ENCODE data around the gene CNTF. TPM values are rescaled to one million over a fixed set of nuclear protein-coding genes. Genes with fewer than 3 reads are reported as not detected.

The CNTF gene
- total RNA-seq, 1 donor from 2014 or later, result 3.9 TPM

DNA sequence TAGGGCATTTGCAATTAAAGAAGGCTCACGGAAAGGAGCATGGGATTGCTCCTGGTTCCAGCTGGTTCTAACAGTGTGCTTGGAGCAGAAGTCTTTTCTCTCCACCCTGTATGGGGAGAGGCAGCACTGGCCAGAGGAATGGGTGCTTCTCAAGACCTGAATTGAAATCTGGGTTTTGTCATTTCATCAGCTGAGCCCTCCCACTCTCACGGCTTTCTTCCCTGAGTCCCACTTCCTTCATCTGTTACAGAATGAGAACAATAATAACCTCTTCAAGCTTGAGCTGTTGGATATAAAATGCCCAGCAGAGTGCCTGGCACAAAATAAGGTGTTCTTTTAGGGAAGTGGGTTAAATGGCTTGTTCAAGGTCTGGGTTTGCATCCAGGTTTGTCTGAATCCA lies 17.2 kb downstream of the CNTF start:
- peaks cover 13% of the 10 kb centered on the region for H3K4me1 Mint-ChIP-seq
- H3K36me3 Mint-ChIP-seq (ENCODE audit: low read depth), result no peaks in the 10 kb centered on the region
- peaks cover 2% of the 10 kb centered on the region for H3K27me3 Mint-ChIP-seq
- ATAC-seq (ENCODE audit: low read depth), result no peak
- intact Hi-C loops (cut with micrococcal nuclease), result loop anchor here (10.0 kb wide), 1 partner anchor 1075 kb away; the partner anchor contains the start of gene UBE2L6
- H3K9me3 Mint-ChIP-seq, result no peaks in the 10 kb centered on the region
- no peak for DNase-seq
- POLR2A ChIA-PET, result no interaction called here
- CTCF ChIA-PET, result interaction anchor here (0.6 to 2.8 kb wide), 2 partner anchors 10 to 71 kb away, joined by 3 to 13 read pairs; no protein-coding TSS in a partner anchor
- TF ChIP-seq CTCF (IDR thresholded peaks at IDR 0.05), result no peak
- H3K4me3 Mint-ChIP-seq, result no peak overlapping the region
- no peak overlapping the region for H3K27ac Mint-ChIP-seq

DNA sequence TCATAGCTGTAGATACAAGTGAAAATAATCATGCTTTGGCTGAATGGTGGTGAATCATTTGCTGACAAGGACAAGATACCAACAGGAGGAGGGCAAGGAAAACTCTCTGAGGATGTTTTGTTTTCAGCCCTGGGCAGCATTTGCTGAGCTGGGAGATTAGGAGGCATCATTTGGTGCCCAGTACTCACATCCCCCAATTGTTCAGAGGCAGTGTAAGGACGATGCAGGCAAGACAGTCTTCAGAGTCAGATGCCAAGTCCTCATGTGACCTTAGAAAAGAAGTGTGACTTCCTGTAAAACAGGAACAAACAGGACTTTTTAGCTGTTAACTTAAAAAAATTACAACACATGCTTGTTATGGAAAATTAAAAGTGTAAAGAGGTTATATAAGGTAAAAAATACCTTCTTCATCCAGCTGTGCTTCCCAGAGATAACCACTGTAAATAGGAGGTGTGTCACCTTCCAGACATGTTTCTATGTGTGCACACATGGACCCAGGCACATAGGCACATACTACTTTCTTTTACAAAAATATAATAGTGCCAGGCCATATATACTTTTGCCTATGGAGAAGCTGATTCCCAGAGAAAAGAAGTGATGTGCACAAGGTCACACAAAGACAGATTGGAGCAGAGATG lies 18.0 kb downstream of the CNTF start:
- Mint-ChIP-seq H3K27me3 (peaks cover 2% of the 10 kb centered on the region), H3K27ac (no peak overlapping the region), H3K4me1 (peaks cover 13% of the 10 kb centered on the region), H3K4me3 (no peak overlapping the region), H3K9me3 (peaks cover 3% of the 10 kb centered on the region), H3K36me3 (ENCODE audit: low read depth) (no peaks in the 10 kb centered on the region)
- ATAC-seq (ENCODE audit: low read depth) (no peak), DNase-seq (no peak)
- CTCF ChIA-PET, result interaction anchor here (1.1 kb wide), 1 partner anchor 12 kb away, joined by 4 read pairs; no protein-coding TSS in a partner anchor
- no peak for TF ChIP-seq CTCF (IDR thresholded peaks at IDR 0.05)
- POLR2A ChIA-PET, result interaction anchor here (0.6 kb wide), 1 partner anchor 61 kb away, joined by 3 read pairs; no protein-coding TSS in a partner anchor
- intact Hi-C loops (cut with micrococcal nuclease), result loop anchor here (10.0 kb wide), 1 partner anchor 1076 kb away; the partner anchor contains the start of gene UBE2L6

GRCh38 chr11:58641341-58641740 lies 18.9 kb downstream of the CNTF start:
- CTCF ChIA-PET, result no interaction called here

DNA sequence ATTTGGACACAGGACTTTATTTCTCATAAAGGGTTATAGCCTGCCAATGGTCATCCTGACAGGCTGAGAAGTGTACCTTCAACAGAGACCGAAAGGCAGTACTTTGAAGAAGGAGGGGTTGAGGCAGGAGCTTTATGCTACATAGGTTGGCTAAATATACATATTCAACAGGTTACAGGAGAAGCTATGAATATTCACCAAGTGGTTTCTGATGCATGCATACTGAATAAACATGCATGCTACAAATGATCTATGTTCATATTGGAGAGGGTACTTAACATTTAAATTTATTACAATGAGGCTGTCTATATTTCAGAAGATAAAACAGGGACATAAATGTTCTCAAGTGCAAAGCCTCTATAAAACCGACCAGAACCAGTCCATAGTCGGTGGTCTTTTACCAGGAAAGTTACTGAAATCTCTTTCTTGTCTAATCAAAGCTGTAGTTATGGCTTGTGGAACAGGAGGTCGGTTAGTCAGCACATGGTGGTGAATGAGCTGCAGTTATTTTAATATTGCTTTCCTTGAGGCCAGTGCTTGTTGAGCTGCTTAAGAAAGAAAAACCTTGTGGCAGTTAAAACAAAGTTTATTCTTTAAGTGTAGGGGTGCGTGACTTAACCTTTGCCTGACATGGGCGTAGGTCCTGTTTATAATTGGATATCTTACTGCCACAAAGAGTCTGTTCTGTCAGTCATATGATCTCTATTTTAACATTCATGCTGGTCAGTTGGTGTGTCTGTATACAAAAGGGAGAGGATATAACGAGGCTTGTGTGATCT lies 19.5 kb downstream of the CNTF start:
- Mint-ChIP-seq H3K4me1 (peaks cover 20% of the 10 kb centered on the region), H3K27me3 (peaks cover 2% of the 10 kb centered on the region), H3K9me3 (peaks cover 3% of the 10 kb centered on the region), H3K4me3 (no peak overlapping the region), H3K36me3 (ENCODE audit: low read depth) (no peaks in the 10 kb centered on the region), H3K27ac (no peak overlapping the region)
- intact Hi-C loops (cut with micrococcal nuclease), result loop anchor here (10.0 kb wide), 1 partner anchor 1077 kb away; the partner anchor contains the start of gene UBE2L6
- CTCF ChIA-PET, result no interaction called here
- ATAC-seq (ENCODE audit: low read depth), result no peak
- no peak for DNase-seq
- no peak for TF ChIP-seq CTCF (IDR thresholded peaks at IDR 0.05)
- POLR2A ChIA-PET, result no interaction called here

More at GRCh38 chr11:58641341-58641740, 18.9 kb downstream of the CNTF start:
- H3K36me3 Mint-ChIP-seq (ENCODE audit: low read depth), result no peaks in the 10 kb centered on the region
- H3K27ac Mint-ChIP-seq, result no peak overlapping the region
- POLR2A ChIA-PET, result no interaction called here
- DNase-seq, result no peak
- TF ChIP-seq CTCF (IDR thresholded peaks at IDR 0.05), result no peak
- intact Hi-C loops (cut with micrococcal nuclease), result loop anchor here (10.0 kb wide), 1 partner anchor 1077 kb away; the partner anchor contains the start of gene UBE2L6
- peaks cover 14% of the 10 kb centered on the region for H3K4me1 Mint-ChIP-seq
- H3K4me3 Mint-ChIP-seq, result no peak overlapping the region
- H3K27me3 Mint-ChIP-seq, result peaks cover 2% of the 10 kb centered on the region
- ATAC-seq (ENCODE audit: low read depth), result no peak
- peaks cover 3% of the 10 kb centered on the region for H3K9me3 Mint-ChIP-seq

DNA sequence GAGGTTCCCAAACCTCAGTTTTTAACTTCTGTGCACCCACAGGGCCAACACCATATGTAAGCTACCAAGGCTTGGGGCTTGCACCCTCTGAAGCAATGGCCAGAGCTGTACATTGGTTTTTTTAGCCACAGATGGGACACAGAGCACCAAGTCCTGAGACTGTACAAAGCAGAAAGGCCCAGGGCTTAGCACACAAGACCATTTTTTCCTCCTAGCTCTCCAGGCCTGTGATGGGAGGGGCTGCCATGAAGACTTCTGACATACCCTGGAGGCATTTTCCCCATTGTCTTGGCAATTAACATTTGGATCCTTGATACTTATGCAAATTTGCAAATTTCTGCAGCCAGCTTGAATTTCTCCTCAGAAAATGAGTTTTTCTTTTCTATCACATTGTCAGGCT lies 23.4 kb downstream of the CNTF start:
- CTCF ChIA-PET, result interaction anchor here (0.9 to 2.2 kb wide), 7 partner anchors 9 to 512 kb away, joined by 3 to 11 read pairs (median 8); no protein-coding TSS in a partner anchor
- TF ChIP-seq CTCF (IDR thresholded peaks at IDR 0.05), result no peak

More for the DNA sequence above, 23.4 kb downstream of the CNTF start:
- intact Hi-C loops (cut with micrococcal nuclease), result loop anchor here (2.0 to 10.0 kb wide), 2 partner anchors 67 to 1081 kb away; partner anchors contain the start of genes UBE2L6 and ZFP91
- DNase-seq, result no peak
- no peaks in the 10 kb centered on the region for H3K36me3 Mint-ChIP-seq (ENCODE audit: low read depth)
- POLR2A ChIA-PET, result interaction anchor here (1.4 kb wide), 1 partner anchor 457 kb away, joined by 3 read pairs; no protein-coding TSS in a partner anchor
- no peak overlapping the region for H3K27ac Mint-ChIP-seq
- H3K4me3 Mint-ChIP-seq, result no peak overlapping the region
- peaks cover 21% of the 10 kb centered on the region for H3K4me1 Mint-ChIP-seq
- H3K27me3 Mint-ChIP-seq, result peaks cover 2% of the 10 kb centered on the region
- no peak for ATAC-seq (ENCODE audit: low read depth)
- peaks cover 3% of the 10 kb centered on the region for H3K9me3 Mint-ChIP-seq

Data from activated B cell treated with CpG ODN at 0.5 μM for 24 hours (primary cell).